ENCODE data around the gene TPSAB1.

The TPSAB1 gene

GRCh38 chr16:1210461-1210860 lies 30.0 kb upstream of the TPSAB1 start:
- DNase-seq (ENCODE audit: low read depth): no peak

DNA sequence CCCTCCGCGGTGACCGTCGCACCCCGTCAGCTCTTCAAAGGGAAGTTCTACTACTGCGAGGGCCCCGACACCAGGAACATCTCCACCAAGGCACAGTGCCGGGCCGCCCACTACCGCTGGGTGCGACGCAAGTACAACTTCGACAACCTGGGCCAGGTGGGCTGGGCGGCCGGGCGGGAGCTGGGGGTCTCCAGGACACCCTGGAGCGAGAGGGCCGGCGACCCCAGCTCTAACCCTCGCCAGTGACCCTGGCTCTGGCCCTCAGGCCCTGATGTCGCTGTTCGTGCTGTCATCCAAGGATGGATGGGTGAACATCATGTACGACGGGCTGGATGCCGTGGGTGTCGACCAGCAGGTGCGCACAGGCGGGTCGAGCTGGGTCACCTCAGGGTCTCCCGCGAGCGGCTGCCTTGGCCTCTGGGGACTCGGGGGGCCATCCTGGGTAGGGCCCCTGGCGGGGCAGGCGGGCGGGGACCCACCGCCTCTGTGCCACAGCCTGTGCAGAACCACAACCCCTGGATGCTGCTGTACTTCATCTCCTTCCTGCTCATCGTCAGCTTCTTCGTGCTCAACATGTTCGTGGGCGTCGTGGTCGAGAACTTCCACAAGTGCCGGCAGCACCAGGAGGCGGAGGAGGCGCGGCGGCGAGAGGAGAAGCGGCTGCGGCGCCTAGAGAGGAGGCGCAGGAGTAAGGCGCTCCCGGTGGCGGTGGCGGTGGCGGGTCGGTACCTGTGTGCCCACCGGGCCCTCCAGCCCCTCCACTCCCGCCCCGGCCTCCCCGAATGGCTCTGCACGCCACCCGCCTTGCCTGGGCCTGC lies 28.8 kb upstream of the TPSAB1 start:
- no peak for DNase-seq (ENCODE audit: low read depth)

DNA sequence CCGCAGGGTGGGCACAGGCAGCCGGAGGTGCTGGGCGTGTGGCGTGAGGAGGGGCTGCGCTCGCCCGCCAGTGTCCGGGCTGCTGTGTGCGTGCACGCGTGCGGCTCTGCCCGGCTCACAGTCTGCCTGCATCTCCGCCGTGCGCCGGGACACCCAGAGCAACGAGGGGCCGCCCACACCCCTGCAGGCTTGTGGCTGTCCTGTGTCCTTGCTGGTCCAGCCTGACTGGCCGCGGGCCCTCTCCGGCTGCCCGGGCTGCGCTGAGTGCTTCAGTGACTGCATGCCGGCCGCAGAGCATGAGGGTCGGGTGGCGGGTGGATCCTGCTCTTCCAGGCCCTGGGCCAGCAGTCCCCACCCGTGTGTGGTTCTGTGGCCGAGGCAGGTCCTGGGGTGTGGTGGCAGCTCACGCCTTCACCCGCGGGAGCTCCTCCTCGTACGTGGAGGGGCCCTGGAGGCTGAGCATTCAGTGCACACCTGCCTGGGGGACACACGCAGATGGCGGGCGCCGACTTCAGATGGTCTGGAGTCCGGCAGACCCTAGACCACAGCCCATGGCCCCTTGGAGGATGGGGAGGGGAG lies 27.8 kb upstream of the TPSAB1 start:
- no peak for DNase-seq (ENCODE audit: low read depth)

GRCh38 chr16:1213231-1213630 lies 27.3 kb upstream of the TPSAB1 start:
- DNase-seq (ENCODE audit: low read depth): no peak

DNA sequence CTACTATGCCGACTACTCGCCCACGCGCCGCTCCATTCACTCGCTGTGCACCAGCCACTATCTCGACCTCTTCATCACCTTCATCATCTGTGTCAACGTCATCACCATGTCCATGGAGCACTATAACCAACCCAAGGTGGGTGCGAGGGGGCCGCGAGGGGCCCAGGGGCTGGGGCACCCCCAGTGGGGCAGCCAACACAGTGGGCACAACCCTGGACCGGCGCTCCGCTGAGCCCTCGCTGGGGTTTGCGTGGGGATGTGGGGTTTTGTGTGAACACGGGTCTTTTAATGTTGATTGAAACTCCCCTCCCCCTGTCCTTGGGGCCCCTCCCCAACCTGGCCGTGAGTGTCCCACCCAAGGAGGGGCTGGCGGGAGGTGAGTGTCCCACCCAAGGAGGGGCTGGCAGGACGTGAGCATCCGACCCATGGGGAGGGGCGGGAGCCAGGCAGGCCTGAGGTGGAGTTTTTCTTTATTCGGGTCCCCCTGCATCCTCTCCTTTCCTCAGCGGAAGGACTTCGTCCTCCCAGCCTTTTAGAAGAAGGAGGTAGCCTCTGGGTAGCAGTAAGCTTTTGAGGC lies 26.6 kb upstream of the TPSAB1 start:
- DNase-seq (ENCODE audit: low read depth): no peak

DNA sequence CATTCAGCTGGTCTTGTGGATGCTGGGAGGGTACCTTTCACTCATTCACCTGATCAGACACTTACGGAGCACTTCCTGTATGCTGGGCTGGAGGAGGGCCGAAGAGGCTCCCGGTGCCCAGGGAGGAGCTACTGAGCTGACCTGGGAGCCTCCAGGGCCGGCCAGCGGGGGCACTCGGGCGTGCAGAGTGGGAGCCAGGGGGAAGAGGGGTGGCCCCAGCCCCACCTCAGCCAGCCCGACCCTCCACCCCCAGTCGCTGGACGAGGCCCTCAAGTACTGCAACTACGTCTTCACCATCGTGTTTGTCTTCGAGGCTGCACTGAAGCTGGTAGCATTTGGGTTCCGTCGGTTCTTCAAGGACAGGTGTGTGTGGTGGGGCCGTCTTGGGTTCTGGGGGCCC lies 25.8 kb upstream of the TPSAB1 start:
- DNase-seq (ENCODE audit: low read depth): no peak

DNA sequence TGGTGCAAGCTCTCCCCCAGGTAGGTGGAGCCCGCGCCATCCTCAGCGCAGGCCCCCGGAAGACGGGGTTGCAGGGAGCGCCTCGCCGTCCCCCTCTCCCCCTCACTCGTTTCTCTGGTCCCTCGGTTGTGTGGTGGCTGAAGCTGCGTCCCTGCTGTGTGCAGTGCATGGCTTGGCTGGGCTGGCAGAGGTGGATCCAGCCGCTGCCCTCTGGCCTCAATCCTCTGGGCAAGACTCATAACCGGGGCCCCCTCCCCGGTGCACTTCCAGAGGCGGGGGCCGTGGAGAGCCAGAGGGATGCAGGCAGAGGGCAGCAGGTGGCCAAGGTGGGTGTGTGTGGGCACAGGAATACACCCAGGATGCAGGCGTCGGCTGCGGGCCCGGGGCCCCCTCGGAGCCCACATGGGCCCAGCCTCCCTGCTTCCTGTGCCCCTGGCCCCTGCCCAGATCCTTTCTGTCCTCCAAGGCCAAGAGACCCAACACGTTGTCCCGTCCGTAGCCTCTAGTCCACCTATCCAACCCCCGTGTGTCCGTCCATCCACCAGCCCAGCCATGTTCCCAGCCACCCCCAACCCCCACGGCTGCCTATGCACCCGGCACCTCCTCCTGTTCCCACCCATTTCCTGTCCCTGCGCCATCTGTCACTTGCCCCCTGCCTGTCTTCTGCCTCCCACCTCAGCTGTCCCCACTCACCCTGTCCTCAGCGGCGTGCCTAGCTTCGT lies 24.8 kb upstream of the TPSAB1 start:
- DNase-seq (ENCODE audit: low read depth): no peak

GRCh38 chr16:1216296-1216619 lies 24.2 kb upstream of the TPSAB1 start:
- no peak for DNase-seq (ENCODE audit: low read depth)

DNA sequence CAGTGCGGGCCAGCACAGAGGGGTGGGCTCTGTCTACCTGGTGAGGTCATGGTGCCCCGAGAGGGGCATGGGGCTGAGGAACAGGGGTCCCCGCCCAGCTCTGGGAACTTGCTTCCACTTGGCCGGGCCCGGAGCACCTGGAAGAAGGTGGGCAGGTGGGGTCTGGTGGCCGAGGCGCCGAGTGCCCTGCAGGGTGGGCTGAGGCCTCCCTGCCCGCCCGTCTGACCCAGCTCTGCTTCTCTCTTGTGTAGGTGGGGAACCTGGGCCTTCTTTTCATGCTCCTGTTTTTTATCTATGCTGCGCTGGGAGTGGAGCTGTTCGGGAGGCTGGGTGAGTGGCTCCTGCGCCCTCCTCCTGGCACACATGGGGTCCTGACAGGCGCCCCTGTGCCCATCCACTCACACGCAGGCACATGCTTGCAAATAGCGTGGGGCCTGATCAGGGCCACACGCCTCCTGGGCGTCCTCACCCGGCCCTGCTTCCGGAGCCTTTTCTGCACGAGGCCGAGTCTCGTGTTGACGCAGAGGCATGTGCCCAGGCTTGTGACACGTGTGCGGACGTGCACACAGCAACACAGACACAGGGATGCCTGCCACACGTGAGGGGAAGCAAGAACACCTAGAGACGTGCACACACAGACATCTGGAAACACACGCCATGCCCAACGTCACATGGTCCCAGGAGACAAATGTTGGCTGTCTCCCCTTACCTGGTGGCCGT lies 23.7 kb upstream of the TPSAB1 start:
- no peak for DNase-seq (ENCODE audit: low read depth)

DNA sequence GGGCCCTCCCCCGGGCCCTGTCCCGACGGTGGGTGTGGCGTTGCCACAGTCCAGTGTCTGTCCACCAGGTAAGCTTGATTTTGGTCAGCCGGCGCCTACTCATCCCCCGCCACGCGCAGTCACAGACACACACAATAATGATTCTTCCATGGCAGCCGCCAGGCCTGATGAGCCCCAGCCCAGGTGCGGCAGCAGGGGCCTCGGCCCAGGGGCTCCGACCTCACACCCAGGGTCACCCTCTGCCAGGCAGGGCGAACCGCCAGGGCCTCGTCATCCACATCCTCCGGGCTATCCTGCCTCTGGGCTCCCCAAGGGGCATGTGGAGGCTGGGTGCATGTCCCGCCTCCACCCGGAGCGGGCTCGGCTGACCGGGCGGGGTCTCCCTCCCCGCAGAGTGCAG lies 23.0 kb upstream of the TPSAB1 start:
- DNase-seq (ENCODE audit: low read depth): no peak

GRCh38 chr16:1218061-1218929 lies 22.2 kb upstream of the TPSAB1 start:
- no peak for DNase-seq (ENCODE audit: low read depth)

DNA sequence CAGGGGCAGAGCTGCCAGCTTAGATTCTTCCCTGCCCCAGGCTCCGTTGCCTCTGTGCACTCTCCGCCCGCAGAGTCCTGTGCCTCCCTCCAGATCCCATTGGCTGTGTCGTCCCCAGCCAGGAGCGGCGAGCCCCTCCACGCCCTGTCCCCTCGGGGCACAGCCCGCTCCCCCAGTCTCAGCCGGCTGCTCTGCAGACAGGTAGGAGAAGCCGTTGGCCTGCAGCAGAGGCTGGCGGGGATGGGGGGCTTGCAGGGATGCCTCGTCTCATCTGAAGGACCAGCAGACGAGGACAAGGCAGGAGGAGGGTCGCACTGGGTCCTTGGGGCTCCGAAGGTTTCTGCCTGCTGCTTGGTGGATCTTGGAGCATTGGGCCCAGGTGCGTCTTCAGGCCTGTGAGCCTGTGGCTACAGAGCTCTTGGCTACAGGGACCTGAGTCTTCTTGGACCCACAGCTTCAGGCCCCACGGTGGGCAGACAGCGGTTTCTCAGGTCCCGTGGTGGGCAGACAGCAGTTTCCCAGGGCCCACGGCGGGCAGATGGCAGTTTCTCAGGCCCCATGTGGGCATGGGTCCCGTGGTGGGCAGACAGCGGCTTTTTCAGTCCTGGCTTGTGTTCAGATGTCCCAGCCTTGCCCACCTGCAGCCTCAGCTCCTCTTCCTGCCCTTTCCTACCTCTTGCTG lies 21.4 kb upstream of the TPSAB1 start:
- DNase-seq (ENCODE audit: low read depth): no peak

DNA sequence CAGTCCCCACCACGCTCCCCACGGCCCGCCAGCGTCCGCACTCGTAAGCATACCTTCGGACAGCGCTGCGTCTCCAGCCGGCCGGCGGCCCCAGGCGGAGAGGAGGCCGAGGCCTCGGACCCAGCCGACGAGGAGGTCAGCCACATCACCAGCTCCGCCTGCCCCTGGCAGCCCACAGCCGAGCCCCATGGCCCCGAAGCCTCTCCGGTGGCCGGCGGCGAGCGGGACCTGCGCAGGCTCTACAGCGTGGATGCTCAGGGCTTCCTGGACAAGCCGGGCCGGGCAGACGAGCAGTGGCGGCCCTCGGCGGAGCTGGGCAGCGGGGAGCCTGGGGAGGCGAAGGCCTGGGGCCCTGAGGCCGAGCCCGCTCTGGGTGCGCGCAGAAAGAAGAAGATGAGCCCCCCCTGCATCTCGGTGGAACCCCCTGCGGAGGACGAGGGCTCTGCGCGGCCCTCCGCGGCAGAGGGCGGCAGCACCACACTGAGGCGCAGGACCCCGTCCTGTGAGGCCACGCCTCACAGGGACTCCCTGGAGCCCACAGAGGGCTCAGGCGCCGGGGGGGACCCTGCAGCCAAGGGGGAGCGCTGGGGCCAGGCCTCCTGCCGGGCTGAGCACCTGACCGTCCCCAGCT lies 20.3 kb upstream of the TPSAB1 start:
- no peak for DNase-seq (ENCODE audit: low read depth)

DNA sequence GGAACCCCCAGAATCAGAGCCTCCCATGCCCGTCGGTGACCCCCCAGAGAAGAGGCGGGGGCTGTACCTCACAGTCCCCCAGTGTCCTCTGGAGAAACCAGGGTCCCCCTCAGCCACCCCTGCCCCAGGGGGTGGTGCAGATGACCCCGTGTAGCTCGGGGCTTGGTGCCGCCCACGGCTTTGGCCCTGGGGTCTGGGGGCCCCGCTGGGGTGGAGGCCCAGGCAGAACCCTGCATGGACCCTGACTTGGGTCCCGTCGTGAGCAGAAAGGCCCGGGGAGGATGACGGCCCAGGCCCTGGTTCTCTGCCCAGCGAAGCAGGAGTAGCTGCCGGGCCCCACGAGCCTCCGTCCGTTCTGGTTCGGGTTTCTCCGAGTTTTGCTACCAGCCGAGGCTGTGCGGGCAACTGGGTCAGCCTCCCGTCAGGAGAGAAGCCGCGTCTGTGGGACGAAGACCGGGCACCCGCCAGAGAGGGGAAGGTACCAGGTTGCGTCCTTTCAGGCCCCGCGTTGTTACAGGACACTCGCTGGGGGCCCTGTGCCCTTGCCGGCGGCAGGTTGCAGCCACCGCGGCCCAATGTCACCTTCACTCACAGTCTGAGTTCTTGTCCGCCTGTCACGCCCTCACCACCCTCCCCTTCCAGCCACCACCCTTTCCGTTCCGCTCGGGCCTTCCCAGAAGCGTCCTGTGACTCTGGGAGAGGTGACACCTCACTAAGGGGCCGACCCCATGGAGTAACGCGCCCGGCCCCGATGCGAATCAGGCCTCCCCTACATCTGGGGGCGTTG lies 19.5 kb upstream of the TPSAB1 start:
- no peak for DNase-seq (ENCODE audit: low read depth)

DNA sequence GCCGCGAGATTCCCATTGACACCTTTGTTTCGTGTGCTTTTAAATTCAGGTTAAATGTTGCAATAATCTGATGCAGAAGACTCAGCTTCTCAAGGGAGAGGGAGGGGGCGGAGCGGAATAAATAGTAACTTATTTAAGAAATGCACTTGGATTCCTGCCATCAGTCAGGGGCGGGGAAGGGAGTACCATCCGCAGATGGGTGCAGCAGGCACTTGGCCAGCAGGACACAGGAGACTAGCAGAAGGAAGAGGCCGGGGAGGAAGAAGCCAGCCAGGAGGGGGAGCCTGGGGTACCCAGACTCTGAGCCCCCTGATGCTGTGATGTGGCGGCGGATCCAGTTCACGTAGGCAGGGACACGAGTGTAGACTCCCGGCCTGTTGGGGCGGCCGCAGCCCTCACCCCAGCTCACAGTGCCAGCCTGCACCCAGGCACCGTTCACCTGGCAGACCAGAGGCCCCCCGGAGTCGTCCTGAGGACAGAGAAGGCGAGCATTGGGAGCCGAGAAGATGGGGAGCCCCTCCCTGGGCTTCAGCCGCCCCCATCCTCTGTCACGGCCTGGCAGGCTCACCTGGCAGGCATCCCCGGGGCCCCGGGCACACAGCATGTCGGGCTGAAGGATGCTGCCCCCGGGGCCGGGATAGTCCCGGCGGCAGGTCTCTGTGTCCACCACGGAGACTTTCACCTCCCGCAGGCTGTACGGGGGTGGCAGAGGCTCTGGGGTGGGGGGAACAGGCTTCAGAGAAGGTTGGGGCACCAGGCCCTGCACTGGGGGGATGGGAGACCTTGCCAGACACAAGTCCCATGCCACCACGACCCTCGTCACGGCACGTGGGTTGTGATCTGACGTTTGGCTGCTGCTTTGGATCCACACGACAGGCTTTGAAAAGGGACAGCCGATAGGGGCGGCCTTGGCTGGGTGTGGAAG lies 18.6 kb upstream of the TPSAB1 start:
- no peak for DNase-seq (ENCODE audit: low read depth)

- DNase-seq (ENCODE audit: low read depth): no peak
Observed at GRCh38 chr16:1222553-1223354, 17.8 kb upstream of the TPSAB1 start.

DNA sequence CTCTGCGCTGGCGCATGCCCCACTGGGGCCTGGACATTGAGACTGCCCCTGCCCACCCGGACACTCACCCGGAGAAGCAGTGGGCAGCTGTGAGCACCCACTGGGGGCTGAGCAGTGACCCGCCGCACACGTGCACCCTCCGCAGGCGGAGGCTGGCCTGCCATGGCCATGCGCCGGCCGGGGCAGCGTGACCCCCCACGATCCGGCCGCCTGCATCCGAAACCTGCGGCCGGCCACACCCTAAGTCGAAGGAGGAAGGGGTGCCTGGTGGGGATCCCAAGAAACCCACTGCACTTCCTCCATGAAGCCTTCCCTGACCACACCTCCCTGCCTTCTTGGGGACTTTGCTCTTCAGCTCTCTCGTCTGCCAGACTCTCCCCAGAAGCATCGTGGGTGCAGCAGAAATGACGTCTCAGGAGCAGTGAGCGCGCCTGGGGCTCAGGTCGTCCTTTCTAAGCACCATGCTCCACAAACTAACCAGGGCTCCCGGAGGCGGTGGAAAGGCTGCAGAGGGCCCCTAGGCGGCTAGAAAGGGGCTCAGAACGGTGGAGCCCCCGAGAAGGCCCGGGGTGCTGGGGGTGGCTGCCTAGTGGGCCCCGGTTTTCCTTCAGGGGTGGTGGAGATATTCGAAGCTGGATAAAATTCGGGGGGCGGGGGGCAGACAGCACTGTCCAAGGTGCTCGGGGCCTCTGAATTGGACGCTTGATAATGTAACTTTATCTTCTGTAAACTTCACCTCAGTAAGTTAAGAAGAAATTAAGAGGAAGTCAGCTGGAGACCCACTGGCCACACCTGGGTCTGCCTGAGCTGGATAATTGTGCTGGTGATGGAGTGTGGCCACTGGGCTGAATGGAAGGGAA lies 16.9 kb upstream of the TPSAB1 start:
- no peak for DNase-seq (ENCODE audit: low read depth)
